ENCODE data around the gene C14orf180.

C14orf180 gene

GRCh38 chr14:104553166-104554087 is 26.1 kb upstream of the C14orf180 start:
- TF ChIP-seq POLR2AphosphoS5 (IDR thresholded peaks at IDR 0.05; ENCODE audit: borderline replicate concordance, low read depth, low read length) (no peak), EZH2 (IDR thresholded peaks at IDR 0.05) (no peak), FOXP2 (optimal IDR thresholded peaks at IDR 0.05; ENCODE audit: control extremely low read depth, extremely low read length, insufficient read depth) (no peak)
- Histone ChIP-seq H3K4me3 (no peak overlapping the region), H3K9ac (ENCODE audit: insufficient read length) (no peak overlapping the region), H3K27ac (no peak overlapping the region), H3K9me3 (ENCODE audit: low read depth, low read length) (no peaks in the 10 kb centered on the region), H3K36me3 (ENCODE audit: insufficient read depth, low read length) (no peaks in the 10 kb centered on the region)
- DNase-seq (ENCODE audit: low read depth, low spot score): no peak

- no peaks in the 10 kb centered on the region for H3K9me3 ChIP-seq (ENCODE audit: low read depth, low read length)
- H3K4me3 ChIP-seq: no peak overlapping the region
- H3K36me3 ChIP-seq (ENCODE audit: insufficient read depth, low read length): no peaks in the 10 kb centered on the region
- H3K9ac ChIP-seq (ENCODE audit: insufficient read length): no peak overlapping the region
- TF ChIP-seq FOXP2 (optimal IDR thresholded peaks at IDR 0.05; ENCODE audit: control extremely low read depth, extremely low read length, insufficient read depth): no peak
- no peak for TF ChIP-seq EZH2 (IDR thresholded peaks at IDR 0.05)
- no peak for TF ChIP-seq POLR2AphosphoS5 (IDR thresholded peaks at IDR 0.05; ENCODE audit: borderline replicate concordance, low read depth, low read length)
- H3K27ac ChIP-seq: no peak overlapping the region
- DNase-seq (ENCODE audit: low read depth, low spot score): no peak
Measured at GRCh38 chr14:104554088-104554607, 25.4 kb upstream of the C14orf180 start.

GRCh38 chr14:104554608-104555429 is 24.7 kb upstream of the C14orf180 start:
- TF ChIP-seq POLR2AphosphoS5 (IDR thresholded peaks at IDR 0.05; ENCODE audit: borderline replicate concordance, low read depth, low read length) (no peak), EZH2 (IDR thresholded peaks at IDR 0.05) (no peak), FOXP2 (optimal IDR thresholded peaks at IDR 0.05; ENCODE audit: control extremely low read depth, extremely low read length, insufficient read depth) (no peak)
- Histone ChIP-seq H3K27ac (no peak overlapping the region), H3K9me3 (ENCODE audit: low read depth, low read length) (no peaks in the 10 kb centered on the region), H3K9ac (ENCODE audit: insufficient read length) (no peak overlapping the region), H3K36me3 (ENCODE audit: insufficient read depth, low read length) (no peaks in the 10 kb centered on the region), H3K4me3 (no peak overlapping the region)
- no peak for DNase-seq (ENCODE audit: low read depth, low spot score)

GRCh38 chr14:104555430-104556255 is 23.9 kb upstream of the C14orf180 start:
- DNase-seq (ENCODE audit: low read depth, low spot score): no peak
- no peak overlapping the region for H3K4me3 ChIP-seq
- no peaks in the 10 kb centered on the region for H3K36me3 ChIP-seq (ENCODE audit: insufficient read depth, low read length)
- no peak for TF ChIP-seq POLR2AphosphoS5 (IDR thresholded peaks at IDR 0.05; ENCODE audit: borderline replicate concordance, low read depth, low read length)
- TF ChIP-seq FOXP2 (optimal IDR thresholded peaks at IDR 0.05; ENCODE audit: control extremely low read depth, extremely low read length, insufficient read depth): no peak
- no peak for TF ChIP-seq EZH2 (IDR thresholded peaks at IDR 0.05)
- no peak overlapping the region for H3K9ac ChIP-seq (ENCODE audit: insufficient read length)
- no peaks in the 10 kb centered on the region for H3K9me3 ChIP-seq (ENCODE audit: low read depth, low read length)
- no peak overlapping the region for H3K27ac ChIP-seq

- DNase-seq (ENCODE audit: low read depth, low spot score): no peak
- Histone ChIP-seq H3K27ac (no peak overlapping the region), H3K9ac (ENCODE audit: insufficient read length) (no peak overlapping the region), H3K36me3 (ENCODE audit: insufficient read depth, low read length) (no peaks in the 10 kb centered on the region), H3K4me3 (no peak overlapping the region), H3K9me3 (ENCODE audit: low read depth, low read length) (no peaks in the 10 kb centered on the region)
- TF ChIP-seq POLR2AphosphoS5 (IDR thresholded peaks at IDR 0.05; ENCODE audit: borderline replicate concordance, low read depth, low read length): no peak
Measured at GRCh38 chr14:104556256-104557021, 23.1 kb upstream of the C14orf180 start.

- Histone ChIP-seq H3K9me3 (ENCODE audit: low read depth, low read length) (no peaks in the 10 kb centered on the region), H3K9ac (ENCODE audit: insufficient read length) (no peak overlapping the region), H3K36me3 (ENCODE audit: insufficient read depth, low read length) (no peaks in the 10 kb centered on the region), H3K4me3 (no peak overlapping the region), H3K27ac (no peak overlapping the region)
- TF ChIP-seq FOXP2 (optimal IDR thresholded peaks at IDR 0.05; ENCODE audit: control extremely low read depth, extremely low read length, insufficient read depth) (no peak), POLR2AphosphoS5 (IDR thresholded peaks at IDR 0.05; ENCODE audit: borderline replicate concordance, low read depth, low read length) (no peak), EZH2 (IDR thresholded peaks at IDR 0.05) (no peak)
- DNase-seq (ENCODE audit: low read depth, low spot score): no peak
Measured at GRCh38 chr14:104557086-104557485, 22.5 kb upstream of the C14orf180 start.

- H3K36me3 ChIP-seq (ENCODE audit: insufficient read depth, low read length): no peaks in the 10 kb centered on the region
- no peak for DNase-seq (ENCODE audit: low read depth, low spot score)
- no peak for TF ChIP-seq POLR2AphosphoS5 (IDR thresholded peaks at IDR 0.05; ENCODE audit: borderline replicate concordance, low read depth, low read length)
- no peak for TF ChIP-seq FOXP2 (optimal IDR thresholded peaks at IDR 0.05; ENCODE audit: control extremely low read depth, extremely low read length, insufficient read depth)
- TF ChIP-seq EZH2 (IDR thresholded peaks at IDR 0.05): no peak
- H3K4me3 ChIP-seq: no peak overlapping the region
- H3K9ac ChIP-seq (ENCODE audit: insufficient read length): no peak overlapping the region
- no peaks in the 10 kb centered on the region for H3K9me3 ChIP-seq (ENCODE audit: low read depth, low read length)
- H3K27ac ChIP-seq: no peak overlapping the region
Measured at GRCh38 chr14:104557766-104558165, 21.8 kb upstream of the C14orf180 start.
